Measurements from ENCODE around the gene CELSR3.

The CELSR3 gene

GRCh38 chr3:48686538-48687219, 24.0 kb upstream of the CELSR3 start:
- no peak for TF ChIP-seq TAF1 (IDR thresholded peaks at IDR 0.05; ENCODE audit: borderline replicate concordance, insufficient read depth, low read length)
- TF ChIP-seq SIN3A (IDR thresholded peaks at IDR 0.05; ENCODE audit: borderline replicate concordance, insufficient read depth, low read length), result no peak
- no peak for TF ChIP-seq REST (IDR thresholded peaks at IDR 0.05; ENCODE audit: insufficient read depth in 1 of 2, low read depth in 2 of 2, low read length in 2 of 2)
- no peak for TF ChIP-seq POLR2AphosphoS5 (IDR thresholded peaks at IDR 0.05; ENCODE audit: low read depth, low read length)
- TF ChIP-seq FOXP2 (optimal IDR thresholded peaks at IDR 0.05; ENCODE audit: borderline replicate concordance, extremely low read depth, extremely low read length, insufficient read depth), result no peak

- no peak for TF ChIP-seq SIN3A (IDR thresholded peaks at IDR 0.05; ENCODE audit: borderline replicate concordance, insufficient read depth, low read length)
- TF ChIP-seq REST (IDR thresholded peaks at IDR 0.05; ENCODE audit: insufficient read depth in 1 of 2, low read depth in 2 of 2, low read length in 2 of 2), result no peak
- peak; percentile 81 for TF ChIP-seq POLR2AphosphoS5 (IDR thresholded peaks at IDR 0.05; ENCODE audit: low read depth, low read length)
These were observed 23.2 kb upstream of the CELSR3 start, which contains the start of gene NCKIPSD for GRCh38 chr3:48685603-48686511. Gene NCKIPSD (minus strand): TSS chr3:48685915. CDS start chr3:48685807, 108 bp downstream.

DNA sequence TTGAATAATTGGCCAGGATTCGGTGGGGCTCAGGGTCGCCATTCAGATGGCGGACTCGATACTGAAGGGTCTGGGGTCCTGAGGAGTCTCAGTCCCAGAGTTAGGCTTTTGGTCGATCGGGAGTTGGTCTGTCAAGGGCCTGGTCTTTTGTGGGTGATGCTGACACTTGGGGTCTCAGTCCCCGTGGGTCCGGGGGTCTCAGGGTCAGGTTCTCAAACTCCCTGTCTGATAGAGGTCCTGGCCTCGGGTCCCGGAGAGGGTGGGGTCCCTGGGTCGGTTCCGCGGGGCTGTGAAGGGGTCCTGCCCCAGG, 22.6 kb upstream of the CELSR3 start:
- no peak for TF ChIP-seq SIN3A (IDR thresholded peaks at IDR 0.05; ENCODE audit: borderline replicate concordance, insufficient read depth, low read length)
- TF ChIP-seq REST (IDR thresholded peaks at IDR 0.05; ENCODE audit: insufficient read depth in 1 of 2, low read depth in 2 of 2, low read length in 2 of 2), result no peak
- no peak for TF ChIP-seq TAF1 (IDR thresholded peaks at IDR 0.05; ENCODE audit: borderline replicate concordance, insufficient read depth, low read length)
- no peak for TF ChIP-seq FOXP2 (optimal IDR thresholded peaks at IDR 0.05; ENCODE audit: borderline replicate concordance, extremely low read depth, extremely low read length, insufficient read depth)

DNA sequence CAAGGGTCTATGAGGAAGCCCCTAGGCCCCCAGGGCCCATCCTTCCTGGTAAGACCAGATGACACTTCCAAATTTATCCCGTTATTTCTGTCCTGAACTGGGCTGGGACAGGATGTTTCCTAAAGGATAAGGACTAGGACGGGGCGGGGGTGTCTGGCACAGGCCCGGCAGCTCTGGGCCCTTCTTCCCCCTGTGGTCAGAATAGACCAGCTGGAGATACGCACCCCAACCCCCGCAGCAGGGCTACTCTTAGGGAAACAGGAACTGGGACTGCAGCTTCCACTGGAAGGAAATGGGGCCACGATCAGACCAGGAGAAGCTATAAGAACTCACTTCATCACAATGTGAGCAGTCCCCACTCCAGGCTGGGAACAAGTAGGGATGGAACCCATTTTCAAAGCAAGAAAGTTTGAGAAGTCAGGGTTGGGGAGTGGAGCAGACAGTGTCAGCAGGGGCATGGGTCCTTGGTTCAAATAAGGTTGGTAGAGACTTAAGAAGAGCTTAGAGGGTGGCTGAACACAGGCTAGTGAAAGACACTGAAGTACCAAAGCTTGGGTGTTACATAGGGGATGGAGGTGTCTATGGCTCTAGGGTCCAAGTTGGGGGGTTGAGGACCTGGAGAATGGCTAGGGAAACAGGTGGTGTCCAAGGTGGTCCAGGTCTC, 21.9 kb upstream of the CELSR3 start:
- TF ChIP-seq POLR2AphosphoS5 (IDR thresholded peaks at IDR 0.05; ENCODE audit: low read depth, low read length), result no peak
- no peak for TF ChIP-seq SIN3A (IDR thresholded peaks at IDR 0.05; ENCODE audit: borderline replicate concordance, insufficient read depth, low read length)
- TF ChIP-seq FOXP2 (optimal IDR thresholded peaks at IDR 0.05; ENCODE audit: borderline replicate concordance, extremely low read depth, extremely low read length, insufficient read depth), result no peak
- TF ChIP-seq REST (IDR thresholded peaks at IDR 0.05; ENCODE audit: insufficient read depth in 1 of 2, low read depth in 2 of 2, low read length in 2 of 2), result no peak
- TF ChIP-seq TAF1 (IDR thresholded peaks at IDR 0.05; ENCODE audit: borderline replicate concordance, insufficient read depth, low read length), result no peak

Data from PFSK-1 (cell line).